NCI-H2196 (cell line): ENCODE data around the gene ELK4.

Experiments
- DNase-seq: peaks from one replicate; lab custom pipeline; 2025; ENCODE audit not compliant: unreplicated experiment; lab: John Stamatoyannopoulos, UW

ELK4 gene

DNA sequence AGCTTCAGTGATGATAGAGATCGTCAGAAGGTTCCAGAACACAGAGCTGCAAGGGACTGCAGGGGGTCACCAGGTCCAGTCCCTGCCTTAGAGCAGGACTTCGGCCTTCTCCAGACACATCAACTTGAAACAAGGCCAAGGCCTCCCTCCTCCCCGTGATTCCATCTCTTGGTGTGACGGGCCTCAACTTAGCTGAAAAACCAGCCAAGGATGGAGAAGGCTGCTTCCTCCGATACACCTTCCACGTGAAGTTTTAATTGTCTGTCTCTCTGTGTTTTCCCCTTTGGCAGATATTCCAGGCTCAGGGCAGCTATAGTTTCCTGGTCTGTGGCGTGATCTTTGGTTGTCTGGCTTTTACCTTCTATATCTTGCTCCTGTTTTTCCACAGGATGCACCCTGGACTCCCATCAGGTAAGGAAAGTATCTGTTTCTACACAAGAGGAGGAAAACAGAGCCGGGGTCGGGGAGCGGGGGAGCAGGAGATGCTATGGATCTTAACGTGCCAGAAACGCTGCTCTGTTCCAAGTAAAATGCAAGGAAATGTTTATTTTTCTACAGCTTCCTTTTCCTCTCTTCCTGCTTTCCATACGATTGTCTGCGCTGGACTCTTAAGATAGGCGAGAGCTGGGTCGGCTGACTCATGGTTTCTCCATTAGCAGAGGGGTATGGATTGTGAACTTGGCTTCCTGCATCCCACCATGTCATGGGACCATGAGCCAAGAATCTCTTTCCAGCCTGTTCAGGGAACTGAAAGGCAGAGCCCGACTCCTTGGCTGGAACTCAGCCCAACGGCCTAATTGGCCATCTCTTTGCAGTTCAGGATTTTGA is 32.8 kb downstream of the ELK4 start:
- DNase-seq = no peak

GRCh38 chr1:205597691-205598314 is 34.0 kb downstream of the ELK4 start:
- DNase-seq = no peak

DNA sequence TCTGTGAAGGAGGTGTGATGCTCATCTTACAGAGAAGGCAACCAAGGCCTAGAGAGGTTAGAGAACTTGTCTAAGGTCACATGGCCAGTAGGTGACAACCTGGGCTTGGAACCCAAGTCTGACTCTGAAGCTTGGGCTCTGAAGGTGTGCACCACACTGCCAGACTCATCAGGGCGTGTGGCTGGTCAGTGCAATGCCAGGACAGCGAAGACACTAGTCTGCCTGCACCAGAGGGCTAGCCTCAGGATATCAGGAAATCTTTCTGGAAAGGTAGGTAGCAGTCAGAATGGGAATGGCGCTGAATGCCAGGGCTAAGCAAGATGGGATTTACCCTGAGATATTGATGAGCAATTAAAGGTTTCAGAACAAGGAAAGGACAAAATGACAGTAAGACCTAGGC is 34.9 kb downstream of the ELK4 start:
- no peak for DNase-seq

- no peak for DNase-seq
Measured at GRCh38 chr1:205595861-205596260, 36.0 kb downstream of the ELK4 start.

- DNase-seq = no peak
Measured at GRCh38 chr1:205595435-205595834, 36.4 kb downstream of the ELK4 start.

DNA sequence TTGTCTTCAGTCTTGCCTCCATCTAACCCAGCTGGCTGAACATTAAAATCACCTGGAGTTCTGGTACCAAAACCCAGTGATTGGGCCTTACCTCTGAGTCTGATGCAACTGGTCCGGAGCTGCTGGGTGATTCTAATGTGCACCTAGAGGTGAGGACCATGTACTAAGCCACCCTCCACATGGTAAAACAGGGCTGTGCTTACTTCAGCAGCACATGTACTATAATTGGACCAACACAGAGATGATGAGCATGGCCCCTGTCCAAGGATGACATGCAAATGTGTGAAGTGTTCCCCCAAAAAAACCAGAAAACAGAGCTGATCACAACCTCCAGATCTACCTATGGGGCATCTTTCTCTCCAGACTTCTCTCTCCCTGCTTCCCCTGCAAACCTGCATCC is 37.0 kb downstream of the ELK4 start:
- DNase-seq = no peak

- DNase-seq = no peak
Measured at GRCh38 chr1:205593967-205594366, 37.8 kb downstream of the ELK4 start.

DNA sequence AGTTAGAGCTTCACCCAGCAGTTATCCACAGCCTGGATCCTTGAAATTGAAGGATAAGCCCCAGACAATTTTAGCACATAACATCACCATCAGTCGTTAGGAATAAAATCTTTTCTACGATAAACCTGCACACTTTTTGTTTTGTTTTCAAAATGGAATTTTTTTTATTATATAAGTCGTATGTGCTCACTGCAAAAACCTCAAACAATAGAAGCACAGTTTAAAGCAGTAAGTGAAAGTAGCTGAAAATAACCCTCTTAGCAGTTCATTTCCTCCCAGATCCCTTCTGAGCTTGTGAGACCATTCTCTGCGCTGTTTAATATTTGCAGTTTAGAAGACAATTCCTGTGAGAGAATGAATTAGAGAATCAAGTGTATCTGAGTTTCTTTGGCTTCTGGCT is 38.3 kb downstream of the ELK4 start:
- DNase-seq = no peak

DNA sequence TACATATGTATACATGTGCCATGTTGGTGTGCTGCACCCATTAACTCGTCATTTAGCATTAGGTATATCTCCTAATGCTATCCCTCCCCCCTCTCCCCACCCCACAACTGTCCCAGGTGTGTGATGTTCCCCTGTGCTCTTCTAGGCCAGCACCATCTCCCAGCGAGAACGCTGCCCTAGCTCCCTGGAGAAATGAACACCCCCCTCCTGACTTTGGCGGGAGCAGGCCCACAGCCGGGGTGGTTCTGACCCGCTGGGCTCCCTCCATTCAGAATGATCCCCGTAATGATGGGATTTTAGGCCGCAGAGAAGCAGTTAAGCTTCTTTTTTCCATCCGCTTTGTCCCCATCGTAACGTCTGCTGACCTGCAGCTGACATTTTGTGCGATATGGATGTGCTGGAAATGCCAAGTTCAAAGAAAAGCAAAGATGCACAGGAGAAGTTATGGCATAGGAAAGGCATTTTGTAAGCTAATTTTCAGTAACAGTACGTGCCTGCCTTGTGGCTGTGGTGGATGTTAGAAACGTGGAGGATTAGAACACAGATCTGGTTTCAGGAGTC is 39.3 kb downstream of the ELK4 start:
- DNase-seq = no peak

- DNase-seq = peak; percentile 88
Measured at GRCh38 chr1:205591522-205592351, 40.1 kb downstream of the ELK4 start.

DNA sequence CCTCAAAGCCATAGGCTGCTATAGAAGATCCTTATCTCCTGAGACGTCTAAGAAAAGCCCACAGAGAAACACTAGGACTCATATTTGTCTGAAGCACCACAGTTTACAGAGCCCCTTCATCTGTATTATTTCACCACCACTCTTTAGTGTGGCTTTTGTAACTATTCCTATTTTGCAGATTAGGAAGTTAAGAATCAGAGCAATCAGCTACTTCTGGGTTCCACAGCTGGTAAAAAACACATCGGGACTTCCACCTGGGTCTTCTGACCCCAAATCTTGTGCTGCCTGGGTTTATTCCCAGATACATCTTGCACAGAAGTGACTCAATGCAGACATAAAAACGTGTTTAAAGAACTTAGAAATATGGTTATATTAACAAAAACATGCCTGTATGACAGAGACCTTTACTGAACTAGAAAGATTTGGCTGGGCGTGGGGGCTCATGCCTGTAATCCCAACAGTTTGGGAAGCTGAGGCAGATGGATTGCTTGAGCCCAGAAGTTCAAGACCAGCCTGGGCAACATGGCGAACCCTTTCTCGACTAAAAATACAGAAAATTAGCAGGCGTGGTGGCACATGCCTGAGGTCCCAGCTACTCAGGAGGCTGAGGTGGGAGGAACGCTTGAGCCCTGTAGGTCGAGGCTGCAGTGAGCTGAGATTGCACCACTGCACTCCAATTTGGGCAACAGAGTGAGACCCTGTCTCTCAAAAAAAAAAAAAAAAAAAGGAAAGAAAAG is 40.9 kb downstream of the ELK4 start:
- no peak for DNase-seq

- no peak for DNase-seq
Measured at GRCh38 chr1:205590457-205590768, 41.4 kb downstream of the ELK4 start.

GRCh38 chr1:205589618-205590456 is 42.0 kb downstream of the ELK4 start:
- DNase-seq = no peak

DNA sequence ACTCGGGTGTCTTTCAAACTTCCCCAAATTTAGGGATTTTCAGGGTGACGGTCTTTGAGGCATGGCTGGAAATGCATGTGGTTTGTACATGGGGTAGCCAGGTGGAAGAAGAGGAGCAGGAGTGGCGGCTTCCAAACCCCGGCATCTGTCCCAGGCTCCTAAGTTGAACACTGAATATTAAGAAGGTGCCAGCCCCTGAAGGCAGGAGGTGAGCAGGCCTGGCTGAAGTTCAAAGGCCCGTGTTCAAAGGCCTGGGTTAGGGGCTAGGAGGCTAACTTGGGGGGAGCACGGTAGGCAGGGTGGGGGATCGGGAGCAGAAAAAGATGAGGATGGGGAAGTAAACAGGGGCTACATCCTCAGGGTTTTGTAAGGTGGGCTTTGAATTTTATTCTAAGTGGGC is 42.8 kb downstream of the ELK4 start:
- DNase-seq = no peak

GRCh38 chr1:205588636-205589035 is 43.2 kb downstream of the ELK4 start:
- DNase-seq = no peak

- DNase-seq = no peak
Measured at GRCh38 chr1:205587581-205587980, 44.2 kb downstream of the ELK4 start.

GRCh38 chr1:205585835-205586785 is 45.7 kb downstream of the ELK4 start:
- DNase-seq = no peak

DNA sequence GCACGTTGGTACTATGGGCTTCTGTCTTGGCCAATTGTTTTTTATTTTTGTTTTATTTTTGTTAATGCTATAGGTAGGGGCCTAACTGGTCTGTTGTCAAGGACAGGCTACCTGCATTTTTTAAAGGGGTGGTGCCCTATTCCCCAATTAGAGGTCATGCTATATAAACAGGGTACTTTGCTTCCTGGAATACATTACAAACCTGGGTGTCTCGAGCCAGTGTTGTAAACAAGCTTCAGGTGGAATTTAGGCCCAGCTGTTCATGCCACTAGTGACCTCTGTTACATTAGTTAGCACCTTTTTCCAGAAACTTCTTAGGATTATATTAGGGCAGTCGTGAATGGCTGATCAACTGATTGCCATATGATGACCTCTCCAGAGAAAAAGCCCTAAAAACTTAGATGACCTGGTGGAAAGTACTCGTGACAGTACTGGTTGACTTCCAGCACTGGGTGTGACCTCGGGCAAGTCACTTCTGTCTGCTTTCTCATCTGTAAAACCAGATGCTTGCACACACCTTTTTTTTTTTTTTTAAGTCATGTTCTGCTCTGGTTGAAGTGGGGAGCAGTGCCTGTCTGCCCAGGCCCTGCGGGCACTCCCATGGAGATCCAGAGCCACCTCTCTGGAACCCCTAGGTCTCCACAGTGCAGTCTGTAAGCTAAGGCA is 46.5 kb downstream of the ELK4 start:
- DNase-seq = no peak
